HG02981 (cell line): ENCODE results near the gene TBXAS1.

Experiments
- ATAC-seq: cut with Tn5 transposase; IDR thresholded peaks from one replicate; pipeline ENCODE4 v1.9.1; 2021; ENCODE audit warnings: mild to moderate bottlenecking, moderate library complexity; ENCODE audit not compliant: unreplicated experiment

TBXAS1 gene

DNA sequence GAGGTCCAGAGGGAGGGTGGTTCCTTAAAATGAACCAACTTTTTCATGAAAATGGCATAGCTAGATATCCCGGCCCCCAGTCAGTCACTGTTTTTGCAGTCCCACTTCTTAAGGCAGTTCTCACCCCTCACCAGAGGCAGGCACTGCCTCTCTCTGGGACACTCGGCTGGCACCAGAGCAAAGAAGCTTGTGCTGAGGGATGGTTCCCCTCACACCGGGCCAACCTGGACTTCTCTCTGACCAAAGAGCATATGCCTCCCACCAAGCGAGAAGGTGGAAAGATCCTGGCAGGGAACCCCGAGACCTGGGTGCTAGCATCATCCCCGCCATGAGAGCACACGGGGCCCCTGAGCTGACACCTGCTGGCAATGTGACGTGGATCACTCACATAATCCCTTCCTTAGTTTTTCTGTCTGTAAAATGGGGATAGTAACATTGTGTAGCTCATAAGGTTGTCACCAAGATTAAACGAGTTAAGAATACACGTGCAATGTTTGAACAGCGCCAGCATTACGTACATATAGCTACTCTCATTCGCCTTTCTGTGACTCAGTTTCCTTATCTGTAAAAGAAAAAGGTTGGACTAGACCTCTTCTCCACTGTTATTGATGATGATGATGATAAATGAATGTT, 145.2 kb downstream of the TBXAS1 start:
- ATAC-seq, result no peak

DNA sequence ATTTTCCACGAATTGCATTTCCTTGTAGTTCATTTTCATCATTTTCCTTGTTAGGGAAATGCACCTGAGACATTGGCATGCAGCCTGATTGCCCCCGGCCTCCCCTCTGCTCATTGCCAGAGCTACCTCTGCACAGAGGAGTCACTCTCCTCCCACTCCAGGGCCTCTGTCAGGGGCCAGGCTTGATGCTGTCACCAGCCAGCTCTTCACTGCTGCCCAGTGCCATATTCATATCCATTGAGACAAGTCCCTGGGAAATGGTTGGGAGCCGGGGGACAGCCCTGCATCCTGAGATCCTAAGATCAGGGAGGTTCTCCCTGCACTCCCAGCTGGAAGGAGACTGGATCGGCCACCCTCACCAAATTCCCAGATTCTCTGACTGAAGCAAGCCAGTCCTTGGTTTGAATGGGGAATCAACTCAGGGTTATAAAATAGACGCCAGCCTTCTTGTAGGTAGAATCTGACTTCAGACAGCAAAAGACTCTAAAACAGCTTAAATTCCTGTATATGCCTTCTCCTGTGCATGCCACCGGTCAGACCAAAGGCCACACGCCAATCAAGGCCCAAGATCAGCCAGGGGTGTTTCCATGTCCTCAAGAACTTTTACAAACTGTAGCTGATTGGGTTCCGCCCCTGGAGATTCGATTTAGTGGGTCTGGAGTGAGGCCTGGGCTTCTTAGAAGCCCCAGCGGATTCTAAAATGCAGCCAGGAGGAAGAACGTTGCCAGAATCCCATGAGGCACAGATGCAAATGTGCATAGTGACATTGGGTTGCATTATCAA, 147.2 kb downstream of the TBXAS1 start:
- no peak for ATAC-seq

DNA sequence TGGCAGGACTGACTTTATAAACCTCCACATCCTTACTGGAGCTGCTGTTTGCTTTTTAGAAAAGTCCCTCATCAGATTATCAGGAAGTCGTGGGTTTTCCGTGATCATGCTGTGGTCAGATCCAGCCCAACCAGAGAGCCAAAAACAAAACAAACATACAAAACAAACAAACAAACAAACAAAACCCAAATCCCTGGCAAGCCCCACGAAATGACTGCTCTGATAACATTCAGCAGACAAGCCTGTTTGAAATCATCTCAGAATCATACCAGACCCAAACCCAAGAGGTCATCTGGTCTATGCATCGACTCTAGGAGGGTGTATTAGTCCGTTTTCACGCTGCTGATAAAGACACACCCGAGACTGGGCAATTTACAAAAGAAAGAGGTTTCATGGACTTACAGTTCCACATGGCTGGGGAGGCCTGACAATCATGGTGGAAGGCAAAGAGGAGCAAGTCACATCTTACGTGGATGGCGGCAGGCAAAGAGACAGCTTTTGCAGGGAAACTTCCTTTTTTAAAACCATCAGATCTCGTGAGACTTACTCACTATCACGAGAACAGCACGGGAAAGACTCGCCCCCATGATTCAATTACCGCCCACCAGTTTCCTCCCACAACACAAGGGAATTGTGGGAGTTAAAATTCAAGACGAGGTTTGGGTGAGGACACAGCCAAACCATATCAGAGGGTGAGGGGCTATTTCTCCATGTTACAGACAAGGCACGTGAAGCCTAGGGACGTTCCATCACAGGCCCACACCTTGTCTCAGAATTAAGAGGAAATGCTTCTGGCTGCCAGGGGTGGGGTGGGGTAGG, 148.0 kb downstream of the TBXAS1 start:
- no peak for ATAC-seq

GRCh38 chr7:139981511-139981895, 152.4 kb downstream of the TBXAS1 start:
- ATAC-seq, result no peak

GRCh38 chr7:139982927-139983920, 154.2 kb downstream of the TBXAS1 start:
- no peak for ATAC-seq

GRCh38 chr7:139984642-139985539, 155.8 kb downstream of the TBXAS1 start:
- no peak for ATAC-seq

DNA sequence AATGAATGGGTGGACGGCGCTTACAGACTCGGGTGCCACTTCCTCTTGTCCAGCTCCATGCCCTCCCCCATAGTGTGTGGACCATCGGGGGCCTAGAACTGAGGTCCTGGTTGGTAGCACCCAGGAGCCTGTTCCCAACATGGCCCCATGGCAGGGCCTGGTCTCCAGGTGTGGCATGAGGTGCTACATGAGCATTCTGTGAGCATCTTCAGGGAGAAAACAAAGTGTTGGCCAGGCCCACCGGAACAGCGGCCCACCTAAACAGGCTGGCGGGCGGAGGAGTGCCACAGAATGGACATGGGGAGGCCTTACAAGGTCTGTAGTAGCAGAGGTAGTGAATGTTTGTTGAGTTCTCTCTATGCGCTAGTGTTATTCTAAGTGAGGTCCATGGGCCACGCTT, 156.7 kb downstream of the TBXAS1 start:
- ATAC-seq, result no peak

DNA sequence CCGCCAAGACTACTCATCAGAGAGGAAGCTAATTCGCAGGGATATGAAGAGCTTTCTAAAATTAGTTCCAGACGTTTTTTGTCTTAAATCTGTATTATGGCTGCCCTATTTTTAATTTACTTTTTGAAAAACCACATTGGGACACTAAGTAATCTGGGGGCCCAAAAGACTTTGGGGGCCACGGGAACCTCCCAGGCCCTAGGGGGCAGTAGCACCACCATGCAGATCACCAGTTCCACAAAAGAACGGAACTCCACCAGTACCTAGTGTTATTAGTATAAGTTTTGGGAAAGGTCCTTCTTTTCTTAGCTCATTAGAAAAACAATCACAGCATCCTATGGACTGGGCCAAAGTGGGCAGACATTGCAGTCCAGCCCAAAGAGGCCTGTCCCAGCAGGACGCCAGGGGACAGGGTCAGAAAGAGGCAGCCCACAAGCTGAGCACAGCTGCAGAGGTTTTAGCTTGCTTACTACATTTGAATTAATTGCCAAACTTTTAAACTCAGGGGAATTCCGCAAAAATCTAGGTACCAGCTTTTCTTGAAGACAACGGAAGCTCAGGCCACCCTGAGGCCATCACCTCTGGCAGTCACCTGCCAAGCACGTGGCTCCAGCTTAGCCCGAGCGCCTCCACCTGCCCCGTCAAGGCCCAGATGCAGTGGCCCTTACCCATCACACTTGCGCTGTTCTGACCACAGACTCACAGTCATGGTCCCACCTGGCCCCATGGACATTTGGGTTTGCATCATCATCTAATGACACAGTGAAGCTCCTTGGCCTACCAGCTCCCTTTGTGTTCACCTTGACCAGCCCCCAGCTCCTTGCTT, 158.8 kb downstream of the TBXAS1 start:
- no peak for ATAC-seq

DNA sequence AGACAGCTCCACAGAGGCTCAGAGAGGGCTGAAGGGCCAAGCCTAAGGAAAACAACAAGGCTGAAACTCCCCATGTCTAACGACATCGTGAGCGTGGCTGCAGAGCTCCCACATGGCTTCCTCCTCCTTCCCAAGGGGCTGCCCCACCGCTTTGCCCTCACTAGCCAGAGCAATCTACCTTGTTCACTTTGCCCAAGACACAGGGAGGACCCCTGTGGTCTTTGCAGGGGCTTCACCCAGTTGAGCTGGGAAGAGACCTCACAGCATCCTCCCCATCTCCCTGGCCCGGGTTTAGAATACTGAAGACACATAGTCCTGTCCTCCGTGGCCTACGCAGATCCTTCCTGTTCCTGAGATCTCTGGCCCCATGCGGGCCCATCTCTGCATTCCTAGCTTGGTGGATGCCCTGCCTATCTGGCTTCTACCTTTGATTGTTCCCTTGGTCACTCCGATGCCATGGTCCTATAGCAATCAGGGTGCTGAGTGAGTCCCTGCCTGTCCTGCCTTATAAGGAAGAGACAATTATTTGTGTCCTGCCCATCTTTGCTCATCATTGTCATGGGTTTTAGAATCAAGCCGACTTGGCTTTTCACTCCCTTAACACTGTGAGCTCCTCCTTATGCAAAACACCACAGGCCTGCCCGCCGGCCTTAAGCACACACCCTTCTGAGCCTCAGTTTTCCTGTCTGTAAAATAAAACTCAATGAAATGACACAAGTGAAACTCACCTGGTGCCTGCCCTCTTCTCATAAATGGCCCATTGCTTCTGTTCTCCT, 160.5 kb downstream of the TBXAS1 start:
- no peak for ATAC-seq

DNA sequence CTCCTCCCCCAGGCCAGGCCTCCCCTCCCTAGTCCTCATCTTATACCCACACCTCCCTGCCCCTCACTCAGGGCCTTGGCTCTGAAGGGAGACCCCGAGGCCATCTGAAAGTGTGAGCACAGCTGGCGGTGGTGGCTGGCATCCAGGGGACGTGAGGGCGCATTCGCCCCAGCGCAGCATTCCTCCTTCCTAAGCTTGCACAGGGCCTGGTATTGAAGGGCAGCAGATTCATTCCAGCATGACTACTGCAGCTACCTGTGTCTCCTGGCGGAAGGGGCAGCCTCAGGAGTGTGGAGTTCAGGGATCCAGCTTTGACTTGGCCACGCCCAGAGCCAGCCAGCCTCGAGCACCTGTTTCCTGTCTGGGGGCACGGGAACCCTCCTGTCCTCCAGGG, 161.1 kb downstream of the TBXAS1 start:
- ATAC-seq, result no peak

DNA sequence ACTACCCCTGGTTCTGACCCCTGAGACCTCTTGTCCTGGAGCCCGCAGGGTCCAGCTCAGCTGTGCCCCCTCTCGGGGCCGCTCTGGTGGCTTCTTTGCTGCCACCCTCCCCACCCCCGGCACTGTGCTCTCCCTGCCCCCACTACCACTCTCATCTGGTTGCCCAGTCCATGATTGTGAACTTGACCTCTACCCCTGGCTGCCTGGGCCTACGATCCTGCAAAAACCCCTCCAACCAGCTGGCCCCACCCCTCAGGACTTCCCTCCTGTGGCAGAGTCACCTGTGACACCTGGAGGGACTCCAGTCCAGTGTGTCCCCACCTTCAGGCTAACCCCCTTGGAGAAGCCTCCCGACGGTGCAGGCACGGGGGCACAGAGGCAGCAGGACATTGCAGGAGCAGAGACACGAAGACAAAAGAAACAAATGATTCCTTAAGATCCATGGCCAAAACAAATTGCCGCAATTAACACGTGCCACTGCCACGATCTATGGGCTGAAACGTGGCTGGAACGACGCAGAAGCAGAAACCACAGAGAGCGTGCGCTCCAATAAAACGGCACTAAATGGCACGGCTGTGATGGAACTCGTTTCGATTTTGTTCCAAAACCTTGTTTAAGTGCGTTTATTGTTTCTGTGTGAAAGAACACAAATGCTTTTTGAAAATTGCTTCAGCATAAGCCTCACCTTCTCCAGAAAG, 161.7 kb downstream of the TBXAS1 start:
- ATAC-seq, result no peak

GRCh38 chr7:139991269-139991666, 162.2 kb downstream of the TBXAS1 start:
- ATAC-seq, result no peak

GRCh38 chr7:139991911-139992310, 162.8 kb downstream of the TBXAS1 start:
- no peak for ATAC-seq

- no peak for ATAC-seq
These were observed 163.4 kb downstream of the TBXAS1 start for GRCh38 chr7:139992353-139993044.

DNA sequence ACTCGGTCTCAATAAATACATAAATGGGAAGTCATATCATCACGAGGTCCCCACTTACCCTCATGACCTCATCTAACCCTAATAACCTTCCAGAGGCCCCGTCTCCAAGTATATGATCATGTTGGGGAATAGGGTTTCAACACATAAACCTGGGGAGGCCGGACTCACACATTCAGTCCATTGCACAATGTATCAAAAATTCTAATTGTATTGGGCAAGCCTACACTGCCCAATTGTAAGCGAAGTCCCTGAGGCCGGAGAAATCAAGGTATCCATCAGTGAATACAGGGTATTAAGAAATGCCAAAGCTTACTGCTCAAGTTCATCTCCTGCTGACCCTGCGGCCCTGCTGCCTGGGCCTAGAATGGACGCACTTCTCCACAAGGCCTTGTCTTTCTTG, 164.1 kb downstream of the TBXAS1 start:
- ATAC-seq, result no peak

GRCh38 chr7:139993592-139993991, 164.5 kb downstream of the TBXAS1 start:
- no peak for ATAC-seq

GRCh38 chr7:139994356-139994755, 165.3 kb downstream of the TBXAS1 start:
- ATAC-seq, result no peak
